Body of pancreas (tissue), 4 donors: ENCODE data around the gene NPY4R. TPM values are rescaled to one million over a fixed set of nuclear protein-coding genes. Genes with fewer than 3 reads are reported as not detected.
"Not testable (repeated sequence)": the region's sequence is repeated elsewhere in the genome, so short reads cannot be mapped to it uniquely, and the experiment has no call there.

ENCODE experiments used
- ATAC-seq: fragments of 150-250 bp; one replicate; pipeline ENCODE4 v1.9.1; 2016
- DNase-seq, 4 donors: peaks; one replicate each; pipeline ENCODE4 v3.0.0-alpha.2; 2019
- H3K27ac ChIP-seq, 4 donors: fragments of 200-600 bp; sonication (generic); 1 replicate in 3 of 4; 2 replicates in 1 of 4; pipeline versions ENCODE4 v1.5.1 to v1.6.1; 2016 to 2019; ENCODE audit warnings: mild to moderate bottlenecking in 1 of 4, mixed read lengths in 1 of 4, moderate library complexity in 1 of 4
- H3K27me3 ChIP-seq, 2 donors: fragments of 200-600 bp; sonication (generic); one replicate each; pipeline ENCODE4 v1.6.0; 2016; ENCODE audit warnings: mild to moderate bottlenecking in 1 of 2
- H3K36me3 ChIP-seq, 2 donors: fragments of 200-600 bp; sonication (generic); replicated peaks in 1 of 2; 2 replicates each; pipeline ENCODE4 v1.5.1; 2016; ENCODE audit warnings: low read depth in 2 of 2; ENCODE audit not compliant: insufficient read depth in 1 of 2
- H3K4me1 ChIP-seq: fragments of 200-600 bp; sonication (generic); one replicate; pipeline ENCODE4 v1.6.0; 2016
- H3K4me3 ChIP-seq, 2 donors: fragments of 200-600 bp; sonication (generic); 1 replicate in 1 of 2; 2 replicates in 1 of 2; pipeline ENCODE4 v1.5.1; 2016 to 2019
- H3K9me3 ChIP-seq, 3 donors: fragments of 200-600 bp; sonication (generic); 1 replicate in 2 of 3; 2 replicates in 1 of 3; pipeline ENCODE4 v1.5.1; 2016
- WGBS, 2 donors: methylation state at CpG; one replicate each; pipeline ENCODE4 v1.1.5; 2017; 5-methylcytosine and 5-hydroxymethylcytosine counted together
- intact Hi-C: fragments of 100-400 bp; cut with DNase I; formaldehyde crosslinking; loops from one replicate; pipeline ENCODE4 v1.15.1; 2023
- total RNA-seq, 2 donors: library from RNA; depleted of rRNA; stranded (reverse); fragments of >200 nt; gene quantifications; one replicate each; pipeline ENCODE4 v1.1.0, GENCODE V29; 2016

NPY4R gene
- total RNA-seq, 2 donors from 2014 or later: not detected

DNA sequence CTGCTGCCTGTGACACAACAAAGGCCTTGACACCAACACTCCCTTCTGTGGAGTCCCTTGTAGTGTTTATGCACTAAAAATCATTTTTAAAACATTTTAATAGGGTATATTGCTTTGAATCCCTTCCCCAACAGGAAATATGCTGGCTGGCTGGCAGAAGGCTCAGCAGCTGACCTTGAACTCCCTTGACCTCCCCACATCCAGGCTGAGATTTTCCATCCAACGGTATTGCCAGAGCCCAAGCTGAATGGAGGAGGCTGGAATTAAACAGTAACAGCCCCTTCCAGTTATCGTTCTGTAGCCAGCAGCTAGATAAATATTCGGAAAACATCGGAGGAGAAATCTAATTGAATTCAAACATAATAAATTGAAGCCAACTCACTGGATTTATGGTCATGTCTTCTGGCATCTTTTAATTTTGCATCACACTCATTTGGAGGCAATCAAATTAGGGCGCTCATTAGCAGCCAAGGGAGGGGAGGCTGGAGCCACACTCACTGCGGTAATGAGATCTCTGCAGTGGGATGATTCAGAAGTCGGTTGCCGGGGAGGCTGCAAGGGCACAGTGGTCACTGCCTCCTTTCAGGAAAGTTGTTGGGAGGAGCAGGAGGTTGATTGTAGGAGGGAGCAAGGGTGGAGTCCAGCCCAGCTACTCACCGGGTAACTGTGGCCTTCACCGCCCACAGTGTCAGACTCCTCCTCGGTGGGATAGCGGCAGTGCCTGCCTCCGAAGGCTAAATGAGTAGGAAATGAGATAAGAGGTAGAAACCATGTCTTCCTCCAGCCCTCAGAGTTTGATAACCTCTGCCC lies 46.0 kb downstream of the NPY4R start:
- H3K36me3 ChIP-seq, H3K4me3 ChIP-seq, ATAC-seq, H3K9me3 ChIP-seq, H3K27me3 ChIP-seq, intact Hi-C loops, H3K27ac ChIP-seq, H3K4me1 ChIP-seq, DNase-seq: not testable (repeated sequence)
- WGBS, 2 donors: 45 to 83% methylated on average over 3 to 4 of the region's 13 CpGs

DNA sequence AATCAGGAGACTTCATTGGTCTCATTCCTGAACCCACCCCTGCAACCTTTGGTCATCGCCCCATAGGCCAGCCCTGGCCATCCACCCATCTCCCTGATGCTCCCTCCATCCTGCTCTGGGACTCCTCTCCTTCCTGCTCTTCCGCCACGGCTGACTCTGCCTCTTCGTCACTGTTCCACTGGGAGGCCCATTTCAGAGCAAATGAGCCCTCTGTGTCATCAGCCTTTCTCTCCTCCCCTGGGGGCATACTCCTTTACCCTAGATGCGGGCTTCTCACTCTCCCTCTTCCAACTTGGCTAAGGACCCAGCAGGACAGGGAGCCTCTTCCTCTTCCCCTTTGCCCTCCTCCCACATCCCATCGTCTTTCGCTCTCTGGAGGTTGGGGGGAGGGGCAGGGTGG lies 47.5 kb downstream of the NPY4R start:
- H3K9me3 ChIP-seq, H3K36me3 ChIP-seq, DNase-seq, H3K4me1 ChIP-seq, H3K4me3 ChIP-seq, H3K27me3 ChIP-seq, ATAC-seq, H3K27ac ChIP-seq, intact Hi-C loops: not testable (repeated sequence)
- WGBS, 2 donors: 71% methylated on average over 1 to 4 of the region's 7 CpGs

DNA sequence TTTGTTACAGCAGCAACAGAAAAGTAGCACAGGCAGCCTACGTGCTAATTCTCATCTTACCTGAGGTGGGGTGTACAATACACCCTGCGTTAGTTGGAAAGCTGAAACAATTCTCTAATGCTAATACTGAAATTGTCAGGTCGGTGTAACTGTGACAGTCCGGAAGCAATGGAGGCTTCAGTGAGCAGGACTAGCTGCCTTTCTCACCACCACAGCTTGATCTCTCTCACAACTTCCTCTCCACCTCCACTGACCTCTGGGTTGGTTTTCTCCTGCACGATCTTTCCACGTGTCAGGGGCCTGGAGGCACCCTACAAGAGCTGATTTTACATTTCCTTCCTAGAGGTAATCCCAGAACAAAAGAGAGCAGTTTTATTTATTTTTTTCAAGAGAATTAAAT lies 50.5 kb downstream of the NPY4R start:
- H3K4me1 ChIP-seq, ATAC-seq, H3K4me3 ChIP-seq, H3K27ac ChIP-seq, intact Hi-C loops, DNase-seq, H3K27me3 ChIP-seq, H3K36me3 ChIP-seq, H3K9me3 ChIP-seq: not testable (repeated sequence)
- WGBS, 2 donors: 84 to 85% methylated on average over 4 to 6 of the region's 6 CpGs

GRCh38 chr10:46412665-46413064 lies 53.1 kb downstream of the NPY4R start:
- H3K27ac ChIP-seq, H3K27me3 ChIP-seq, ATAC-seq, H3K4me1 ChIP-seq, DNase-seq, H3K9me3 ChIP-seq, intact Hi-C loops, H3K4me3 ChIP-seq, H3K36me3 ChIP-seq: not testable (repeated sequence)
- no CpG with 5 or more reads among the region's 5 CpGs for WGBS, 2 donors

DNA sequence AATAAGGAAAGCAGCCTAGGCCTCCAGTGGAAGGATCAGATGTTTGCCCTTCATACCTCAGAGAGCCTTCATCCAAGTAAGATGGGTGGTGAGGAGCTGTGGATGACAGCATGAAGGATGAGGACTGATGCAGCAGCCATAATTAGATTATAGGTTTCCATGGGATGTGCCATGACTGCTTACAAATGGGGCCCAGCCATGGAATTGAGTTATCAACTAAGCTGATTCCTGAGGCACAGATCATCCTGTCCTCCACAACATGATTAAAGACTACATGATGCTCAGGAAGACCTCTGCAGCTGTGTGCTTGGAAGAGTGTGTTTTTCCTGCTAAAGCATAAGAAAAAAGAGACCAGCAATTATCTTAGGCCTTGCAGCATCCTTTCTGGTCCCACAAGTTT lies 54.6 kb downstream of the NPY4R start:
- H3K36me3 ChIP-seq, ATAC-seq, DNase-seq, intact Hi-C loops, H3K9me3 ChIP-seq, H3K27ac ChIP-seq, H3K27me3 ChIP-seq, H3K4me1 ChIP-seq, H3K4me3 ChIP-seq: not testable (repeated sequence)

Other genes starting within 250 kb of the NPY4R start
- not detected for gene ANTXRL, start 179.0 kb downstream of the NPY4R start, total RNA-seq
- gene ANXA8L1, start 90.2 kb downstream of the NPY4R start, total RNA-seq: not detected
- 10 to 100 TPM; 15.8 to 16.3 TPM for gene GPRIN2, start 90.7 kb upstream of the NPY4R start, total RNA-seq
- 1 to 10 TPM; 3.4 to 6.3 TPM for gene SYT15, start 113.2 kb upstream of the NPY4R start, total RNA-seq